GM21737 (cell line): Measurements from ENCODE around the gene PRKCA.

Source experiments
- ATAC-seq: cut with Tn5 transposase; IDR thresholded peaks from one replicate; pipeline ENCODE4 v1.9.1; 2021; ENCODE audit warnings: mild to moderate bottlenecking, moderate library complexity; ENCODE audit not compliant: unreplicated experiment

Gene PRKCA

DNA sequence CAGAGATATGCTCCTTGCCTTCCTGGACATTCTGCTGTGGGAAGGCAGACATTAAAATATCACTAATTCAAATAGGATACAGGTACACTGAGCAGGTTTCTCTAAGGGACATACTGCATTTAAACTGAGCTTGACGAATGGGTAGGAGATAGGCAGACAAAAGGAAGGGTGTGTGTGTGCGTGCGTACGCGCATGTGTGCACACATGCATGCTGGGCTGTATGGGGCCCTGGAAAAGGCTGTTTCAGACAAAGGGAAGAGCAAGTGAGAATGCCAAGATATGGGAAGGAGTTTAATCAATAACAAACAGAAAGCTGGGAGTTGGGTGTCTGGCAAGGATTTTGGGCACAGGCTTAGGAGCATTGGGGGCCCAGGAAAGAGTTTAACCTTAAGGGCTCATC, 196.2 kb downstream of the PRKCA start:
- ATAC-seq = no peak

DNA sequence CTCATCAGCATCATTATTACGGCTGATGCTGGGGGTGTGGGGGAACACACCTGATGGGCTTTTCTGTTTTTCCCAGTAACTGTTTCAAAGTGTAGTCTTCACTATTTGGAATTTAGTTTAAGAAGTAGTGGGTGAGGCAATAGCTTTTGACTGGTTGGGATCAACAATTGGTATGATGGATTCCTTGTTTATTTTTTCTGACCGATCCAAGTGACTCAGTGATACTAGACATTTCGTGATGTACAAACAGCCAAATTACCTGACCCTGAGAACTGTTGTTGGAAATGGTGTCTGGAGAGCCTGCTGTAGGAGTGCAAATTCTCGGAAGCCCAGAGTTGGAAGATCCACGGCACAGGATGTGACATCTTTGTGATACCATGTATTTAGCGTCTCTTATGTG, 204.2 kb downstream of the PRKCA start:
- ATAC-seq = no peak

DNA sequence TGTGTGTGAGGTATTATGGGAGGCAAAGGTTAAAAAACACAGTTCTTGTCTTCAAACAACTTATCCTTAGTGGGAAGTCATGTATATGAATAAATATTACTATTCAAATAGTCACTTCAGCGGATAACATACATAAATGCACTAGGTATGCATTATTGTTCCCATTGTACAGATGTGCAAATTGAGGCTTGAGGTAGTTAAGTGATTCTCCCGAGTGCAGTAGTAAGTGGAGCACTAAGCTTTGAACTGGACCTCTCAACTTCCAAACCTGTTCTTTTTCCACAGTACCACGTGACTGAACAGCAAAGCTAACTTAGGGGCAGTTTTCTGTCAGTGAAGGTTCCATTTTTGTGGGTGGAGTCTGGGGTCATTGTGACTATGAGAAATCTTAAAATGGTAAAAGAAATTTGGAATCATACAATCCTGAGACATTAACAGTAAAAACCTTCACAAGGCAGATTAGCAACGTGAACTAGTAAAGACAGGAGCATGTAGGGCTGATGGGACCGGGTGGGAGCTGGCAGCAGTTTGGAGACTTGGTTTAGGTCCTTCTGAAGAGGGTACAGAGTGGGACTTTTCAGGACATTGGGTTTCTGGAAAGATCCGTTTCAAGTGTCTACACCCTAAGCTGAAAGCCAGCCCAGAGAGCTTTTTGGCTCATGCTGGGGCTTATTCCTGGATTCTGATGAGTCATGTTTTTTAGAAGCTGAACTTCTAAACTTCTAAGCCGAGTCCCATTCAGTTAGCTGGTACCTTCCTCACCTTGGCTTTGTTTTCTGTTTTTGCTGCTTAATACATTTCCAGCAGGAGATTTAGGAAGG, 204.9 kb downstream of the PRKCA start:
- ATAC-seq = no peak

DNA sequence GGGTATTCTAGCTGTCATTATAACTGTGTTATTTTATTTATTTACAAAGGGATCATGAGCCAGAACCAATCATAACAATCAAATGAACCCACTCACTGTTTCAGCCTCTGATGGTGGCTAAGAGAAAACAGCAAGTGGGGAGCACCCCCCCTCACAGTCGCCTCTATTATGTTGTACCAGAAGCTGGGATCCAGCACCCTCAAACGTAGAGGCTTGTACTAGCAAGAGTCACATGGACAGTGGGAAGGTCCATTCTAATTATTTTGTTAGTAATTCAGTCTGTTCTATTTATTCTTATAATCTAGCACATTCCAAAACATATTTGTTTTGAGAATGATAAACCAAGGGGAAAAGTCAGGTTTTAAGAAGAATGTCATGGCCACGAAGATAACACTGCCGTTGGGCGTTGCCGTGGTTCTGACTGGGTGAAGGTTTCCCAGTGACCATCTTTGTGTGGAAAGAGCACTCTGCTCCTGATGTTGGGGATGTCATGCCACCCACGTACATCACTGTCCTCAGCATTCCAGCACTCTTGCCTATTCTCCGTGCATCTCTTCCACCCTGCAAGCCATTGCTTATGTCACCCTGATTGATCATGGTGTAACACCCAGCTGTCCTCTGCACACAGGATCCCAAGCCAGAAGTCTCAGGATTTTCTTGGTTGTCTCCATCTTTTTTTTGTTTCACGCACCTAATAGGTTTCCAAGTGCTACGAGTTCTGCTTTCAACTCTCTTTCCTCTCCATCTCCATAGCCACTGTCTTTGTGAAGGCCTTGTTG, 205.8 kb downstream of the PRKCA start:
- ATAC-seq = no peak

DNA sequence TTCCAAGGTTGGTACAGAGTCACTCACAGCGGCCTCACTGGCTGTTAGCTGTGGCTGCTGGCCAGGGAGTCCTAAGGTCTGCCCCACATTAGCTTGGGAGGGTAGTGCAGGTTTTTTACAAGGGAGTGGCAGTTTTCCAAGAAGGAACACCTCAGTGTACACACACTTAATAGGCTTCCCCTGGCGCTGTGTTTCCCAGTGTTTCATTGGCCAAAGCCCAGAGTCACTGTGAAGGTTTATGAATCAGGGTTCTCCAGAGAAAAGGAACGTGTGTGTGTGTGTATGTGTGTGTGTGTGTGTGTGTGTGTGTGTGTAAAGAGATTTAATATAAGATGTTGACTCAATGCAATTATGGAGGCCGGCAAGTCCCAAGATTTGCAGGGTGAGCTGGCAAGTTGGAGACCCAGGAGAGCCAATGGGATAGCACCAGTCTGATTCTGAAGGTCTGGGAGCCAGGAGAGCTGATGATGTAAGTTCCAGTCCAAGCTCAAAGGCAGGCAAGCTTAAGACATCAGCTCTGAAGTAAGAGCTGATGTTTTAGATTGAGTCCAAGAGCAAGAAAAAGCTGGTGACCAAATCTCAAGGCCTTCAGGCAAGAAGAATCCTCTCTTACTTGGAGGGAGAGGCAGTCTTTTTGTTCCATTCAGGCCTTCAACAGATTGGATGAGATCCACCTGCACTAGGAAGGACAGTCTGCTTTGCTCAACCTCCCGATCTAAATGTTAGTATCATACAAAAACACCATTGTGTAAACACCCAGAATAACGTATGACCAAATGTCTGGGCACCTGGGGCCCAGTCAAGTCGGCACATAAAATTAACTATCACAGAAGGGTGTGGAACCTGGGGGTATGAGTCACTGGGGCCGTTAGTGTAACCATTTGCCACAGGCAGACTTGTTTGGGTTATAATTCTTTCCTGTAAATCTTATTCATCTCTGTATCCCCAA, 206.8 kb downstream of the PRKCA start:
- ATAC-seq = no peak

DNA sequence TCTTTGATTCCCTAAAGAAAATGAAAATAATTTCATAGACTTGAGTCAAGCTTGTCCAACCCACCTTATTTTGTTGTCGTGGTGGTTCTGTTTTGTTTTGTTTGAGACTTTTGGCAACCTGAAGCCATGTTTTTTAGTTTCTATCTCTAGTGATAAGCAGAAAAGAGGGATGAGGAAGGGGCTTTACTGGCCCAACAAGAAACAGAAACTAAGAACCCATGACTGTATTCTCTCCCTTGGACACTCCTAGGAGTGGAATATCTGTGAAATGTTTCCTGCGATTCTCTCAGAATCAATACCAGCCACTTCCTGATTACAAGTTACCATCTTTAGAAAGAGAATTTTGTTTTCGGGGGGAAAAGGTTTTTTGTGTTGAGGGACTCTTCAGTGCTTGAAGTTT, 207.5 kb downstream of the PRKCA start:
- ATAC-seq = no peak

DNA sequence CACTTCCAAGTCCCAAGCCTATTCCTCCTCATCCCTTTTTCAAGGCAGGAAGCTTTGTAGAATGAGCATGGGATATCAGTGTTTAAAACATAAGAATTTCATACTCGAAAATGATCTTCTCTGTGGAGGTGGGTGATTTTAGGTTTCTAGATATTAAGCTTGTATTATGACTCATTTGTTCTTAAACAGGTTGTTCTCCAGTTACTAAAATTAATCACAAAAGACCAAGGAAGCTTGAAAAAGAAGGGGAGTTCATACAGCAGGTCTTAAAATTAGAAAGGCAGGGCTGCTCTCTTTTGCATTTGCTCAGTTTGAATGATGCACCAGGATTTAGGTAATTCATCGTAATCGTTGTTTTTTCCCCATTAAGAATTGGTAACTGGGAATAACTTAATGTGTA, 208.7 kb downstream of the PRKCA start:
- ATAC-seq = no peak

DNA sequence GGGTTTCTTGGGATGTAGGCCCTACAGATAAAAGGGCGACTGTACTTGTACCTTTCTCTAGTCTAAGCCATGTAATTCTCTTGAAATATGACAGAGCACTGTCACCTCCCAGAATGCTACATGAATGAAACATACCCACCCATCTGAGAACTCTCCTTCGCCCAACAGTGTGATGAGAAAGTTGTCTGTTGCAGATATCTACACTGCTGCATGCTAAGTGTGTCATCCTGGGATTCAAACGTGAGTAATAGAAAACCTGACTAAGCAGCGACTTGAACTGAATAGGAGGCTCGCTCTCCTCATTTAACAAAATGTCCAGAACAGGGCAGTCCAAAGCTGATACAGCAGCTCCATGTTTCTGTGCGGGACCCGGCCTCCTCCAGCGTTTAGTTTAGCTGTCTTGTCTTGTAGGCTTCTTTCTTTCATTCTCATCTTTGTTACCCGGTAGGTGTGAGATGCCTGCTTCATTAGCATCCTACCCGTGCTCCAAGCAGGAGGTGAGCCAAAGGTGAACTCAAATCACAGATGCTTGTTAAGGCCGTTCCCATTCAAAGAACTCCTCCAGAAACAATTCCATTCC, 211.9 kb downstream of the PRKCA start:
- no peak for ATAC-seq

DNA sequence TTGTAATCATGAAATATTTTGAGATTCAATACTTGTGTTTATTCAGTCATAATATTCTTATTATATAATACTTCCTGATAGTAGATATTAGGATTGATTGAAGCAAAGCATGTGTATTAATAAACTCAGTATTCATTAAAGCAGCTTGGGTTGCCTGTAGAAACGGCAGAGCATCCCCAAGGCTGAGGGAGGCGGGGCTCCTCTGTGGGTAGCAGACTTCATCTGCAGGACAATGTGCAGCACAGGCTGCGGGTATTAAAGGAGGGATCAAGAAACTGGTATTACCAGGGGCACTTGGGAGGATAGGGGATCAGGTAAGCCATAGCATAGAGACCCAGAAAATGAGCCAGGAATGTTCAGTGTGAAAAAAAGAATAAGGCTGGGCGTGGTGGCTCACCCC, 213.6 kb downstream of the PRKCA start:
- no peak for ATAC-seq

DNA sequence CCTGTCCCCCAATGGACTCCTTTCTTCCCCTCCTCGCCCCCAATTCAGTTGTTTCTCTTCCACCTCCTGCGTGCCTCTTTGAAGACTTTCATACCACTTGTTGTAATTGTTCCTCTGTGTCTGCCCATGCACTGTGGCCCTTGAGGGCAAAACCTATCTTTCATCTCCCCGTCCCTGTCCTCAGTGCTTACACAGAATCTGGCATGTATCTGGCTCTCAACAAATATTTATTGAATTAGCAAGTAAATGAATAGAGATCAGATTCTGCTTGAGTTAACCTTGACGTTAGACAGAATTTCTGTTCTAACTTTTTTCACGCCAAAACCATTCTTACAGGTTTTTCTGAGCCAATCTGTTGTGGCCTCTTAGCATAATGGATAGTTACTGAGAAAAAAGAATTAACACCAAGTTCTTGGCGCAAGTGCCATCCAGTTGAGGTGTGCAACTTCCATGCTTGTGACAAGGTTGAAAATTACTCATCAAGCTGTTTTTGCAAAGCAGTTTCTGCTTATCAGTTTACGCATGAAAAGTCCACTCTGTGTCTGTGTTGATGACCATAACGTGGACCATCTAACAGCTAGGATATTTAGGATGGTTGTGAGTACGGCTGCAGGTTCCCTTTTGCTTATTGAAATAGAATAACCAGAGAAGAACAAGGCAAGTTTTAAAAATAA, 215.1 kb downstream of the PRKCA start:
- ATAC-seq = no peak

DNA sequence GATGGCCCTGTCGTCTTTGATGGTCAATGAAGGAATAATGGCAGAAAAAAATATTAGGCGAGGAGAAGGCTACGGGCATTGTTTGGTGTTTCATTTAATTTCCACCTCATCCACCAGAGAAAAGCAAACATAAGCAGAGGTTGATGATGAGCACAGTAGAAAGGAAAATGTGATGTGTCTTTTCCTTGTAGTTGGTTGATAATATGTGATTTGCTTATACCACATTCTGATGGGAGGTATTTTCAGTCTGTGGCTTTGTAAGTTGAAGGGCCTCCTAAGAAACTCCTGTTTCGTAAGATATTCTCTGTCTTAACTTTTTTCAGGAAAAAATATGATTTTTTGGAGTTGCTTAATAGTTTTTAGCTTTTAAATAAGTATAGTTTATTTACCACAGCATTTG, 215.7 kb downstream of the PRKCA start:
- no peak for ATAC-seq

DNA sequence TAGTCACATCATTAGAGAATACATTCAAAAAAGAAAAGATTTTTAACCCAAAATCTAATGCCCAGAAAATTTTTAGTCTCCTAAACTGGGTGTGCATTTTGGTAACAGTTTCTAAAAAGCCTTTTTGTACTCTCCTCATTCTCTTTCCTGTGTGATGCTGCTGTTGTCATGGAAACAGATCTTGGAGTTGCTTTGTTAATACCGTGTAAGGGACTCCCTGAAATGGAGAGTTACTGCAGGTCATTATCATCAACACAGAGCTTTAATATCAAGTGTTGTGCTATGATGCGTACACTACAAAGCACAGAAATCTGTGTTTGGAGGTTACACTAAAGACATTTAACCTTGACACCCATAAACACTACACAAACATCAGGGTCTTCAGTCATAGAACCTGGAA, 216.3 kb downstream of the PRKCA start:
- ATAC-seq = no peak

DNA sequence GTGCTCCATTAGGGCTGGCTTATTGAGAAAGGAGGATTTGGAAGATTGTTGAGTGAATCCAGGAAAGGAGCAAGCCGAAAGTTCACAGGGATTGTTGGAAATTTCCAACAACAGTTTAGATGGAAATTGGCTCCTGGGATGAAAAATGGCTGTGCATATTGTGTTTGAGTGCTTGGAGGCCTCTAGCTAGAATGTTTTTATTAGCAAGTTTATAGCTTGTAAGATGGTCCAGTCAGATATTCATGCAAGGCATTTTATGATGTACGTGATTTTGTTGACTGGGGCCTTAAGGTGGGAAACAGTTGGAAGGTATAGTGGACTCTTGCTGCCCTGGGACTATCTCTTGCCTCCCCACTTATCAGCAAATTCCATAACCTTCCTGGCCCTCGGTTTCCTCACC, 216.7 kb downstream of the PRKCA start:
- no peak for ATAC-seq

DNA sequence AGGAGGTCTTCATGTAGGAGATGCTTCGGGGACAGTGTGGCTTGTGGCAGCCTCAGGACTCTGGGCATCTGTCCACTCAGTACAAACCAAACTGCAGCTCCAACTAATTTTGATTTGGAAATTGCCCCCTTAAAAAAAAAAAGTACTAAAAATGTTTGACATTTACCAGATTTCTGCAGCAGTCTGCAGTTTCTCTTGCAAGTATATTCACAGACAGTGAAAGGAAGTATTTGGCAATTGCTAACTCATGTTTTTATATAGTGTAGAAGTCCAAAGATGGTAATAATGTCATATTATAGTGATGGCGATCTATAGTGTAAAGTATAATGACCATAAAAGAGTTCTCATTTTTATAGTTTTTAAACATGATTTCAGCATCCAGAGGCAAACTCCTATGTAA, 218.6 kb downstream of the PRKCA start:
- ATAC-seq = no peak

DNA sequence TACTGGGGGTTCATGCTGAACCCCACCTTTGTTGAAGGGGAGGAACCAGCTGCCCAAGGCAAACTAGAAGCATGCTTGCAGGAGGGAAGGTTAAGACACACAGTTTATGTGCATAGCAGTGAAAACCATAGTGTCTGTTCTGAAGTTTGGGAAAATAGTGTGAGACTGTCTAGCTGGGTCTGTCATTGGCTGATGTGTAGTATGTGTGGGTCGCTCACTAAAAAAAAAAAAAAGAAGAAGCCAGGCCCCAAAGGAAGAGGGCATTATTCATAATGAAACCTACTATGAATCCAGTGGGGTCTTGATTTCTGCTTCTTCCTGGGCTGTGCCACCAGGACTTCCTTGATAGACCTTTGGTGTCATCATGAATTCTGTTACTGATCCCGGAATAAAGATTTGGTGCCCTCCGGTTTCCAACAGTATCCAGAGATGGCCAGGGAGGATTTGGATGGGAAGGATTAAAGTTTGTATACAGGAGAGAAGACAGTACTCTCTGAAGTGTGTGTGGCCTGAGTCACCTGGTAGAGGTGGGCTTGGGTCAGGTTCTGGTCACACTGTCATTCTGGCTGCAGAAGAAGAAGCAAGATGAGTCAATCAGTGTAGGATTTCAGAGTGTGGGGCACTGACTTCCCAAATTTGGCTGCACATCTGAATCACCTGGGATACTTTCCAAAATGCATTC, 220.3 kb downstream of the PRKCA start:
- no peak for ATAC-seq

DNA sequence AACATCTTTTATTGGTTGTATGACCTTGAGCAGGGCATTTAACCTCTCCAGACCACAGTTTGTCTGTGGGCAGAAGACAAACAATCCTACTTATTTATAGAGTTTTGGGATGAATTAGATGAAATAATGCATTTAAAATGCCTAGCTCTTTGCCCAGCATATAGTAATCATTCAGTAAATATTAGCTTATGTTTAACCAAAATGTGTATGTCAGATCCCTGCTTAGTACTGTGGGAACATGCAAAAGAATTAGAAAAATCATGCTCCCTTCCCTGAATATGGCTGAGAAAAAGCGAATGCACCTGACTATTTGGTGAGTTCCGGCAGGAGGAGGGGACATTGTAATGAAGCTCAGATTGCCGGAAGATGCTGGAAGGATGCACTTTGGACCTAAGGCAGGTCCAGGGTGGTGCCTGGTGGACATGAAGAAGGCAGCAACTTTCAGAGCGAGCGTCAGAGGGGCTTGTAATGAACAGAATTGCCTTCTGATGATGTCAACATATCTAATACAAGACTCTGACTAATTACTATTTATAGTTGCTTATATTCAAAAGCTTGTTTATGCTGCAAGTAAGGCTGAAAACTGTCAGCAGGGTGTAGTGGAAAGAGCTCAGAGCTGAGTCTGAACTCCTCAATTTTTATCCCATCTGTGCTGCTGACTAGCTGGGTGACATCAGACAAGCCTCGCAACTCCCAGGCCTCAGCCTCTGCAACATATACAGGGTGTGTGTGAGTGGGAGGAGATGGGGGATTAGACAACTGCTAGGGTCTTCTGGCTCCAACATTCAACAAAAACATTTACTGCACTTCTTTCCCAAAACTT, 221.2 kb downstream of the PRKCA start:
- no peak for ATAC-seq

DNA sequence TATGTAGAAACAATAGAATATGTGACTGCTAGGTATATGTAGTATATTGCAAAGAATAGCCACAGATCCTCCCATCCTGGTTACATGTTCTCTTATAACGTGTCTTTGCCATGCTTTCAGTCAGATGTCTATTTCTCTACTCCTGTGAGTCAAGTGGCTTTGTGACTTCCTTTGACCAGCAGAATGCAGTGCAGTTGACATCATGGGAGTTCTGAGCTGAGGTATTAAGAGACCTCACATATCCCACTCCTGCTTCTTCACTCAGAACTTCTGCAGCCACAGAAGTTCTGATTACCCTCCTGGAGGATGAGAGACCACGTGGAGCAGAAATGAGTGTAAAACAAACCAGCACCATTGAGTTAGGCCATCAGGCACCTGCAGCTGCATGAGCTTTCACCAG, 222.5 kb downstream of the PRKCA start:
- ATAC-seq = no peak

DNA sequence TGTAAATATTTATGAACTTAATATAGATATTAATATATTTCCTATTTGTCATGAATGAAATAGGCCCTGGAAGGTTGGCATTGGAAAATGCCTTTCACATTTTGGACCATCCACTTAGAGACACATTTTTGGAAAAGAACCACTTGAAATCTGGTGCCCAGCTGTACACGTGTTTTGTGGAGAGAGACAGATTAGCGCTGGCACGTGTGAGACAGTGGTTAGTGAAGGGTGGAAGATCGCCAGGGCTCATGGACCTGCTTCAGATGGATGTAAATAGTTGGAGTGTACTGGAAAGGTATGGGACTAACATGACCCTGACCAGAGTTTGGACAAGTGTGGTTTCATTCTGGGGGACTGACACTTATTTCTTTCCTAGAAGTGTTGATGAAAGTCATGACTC, 222.9 kb downstream of the PRKCA start:
- ATAC-seq = no peak

DNA sequence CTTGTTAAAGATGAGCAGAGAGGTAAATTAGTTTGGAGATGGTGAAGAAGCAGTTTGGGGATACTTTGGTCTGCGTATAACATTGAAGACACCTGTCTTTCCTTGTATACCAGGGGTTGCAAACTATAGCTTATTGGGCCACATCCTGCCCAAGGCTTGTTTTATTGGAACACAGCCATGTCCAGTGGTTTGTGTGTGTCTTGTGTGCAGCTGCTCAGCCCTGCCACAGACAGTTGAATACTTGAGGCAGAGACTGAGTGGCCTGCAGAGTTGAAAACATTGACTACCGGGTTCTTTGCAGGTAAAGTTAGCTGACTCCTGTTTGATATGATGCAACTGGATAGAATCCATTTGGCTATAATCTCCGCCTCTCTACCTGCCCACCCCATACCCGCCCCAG, 224.4 kb downstream of the PRKCA start:
- ATAC-seq = no peak
